CD4-positive, alpha-beta T cell treated with Interleukin-21 for 1 hour (primary cell): Measurements from ENCODE around the gene TK1.
"Not testable (repeated sequence)": the region's sequence is repeated elsewhere in the genome, so short reads cannot be mapped to it uniquely, and the experiment has no call there.

Source experiments
- DNase-seq: peaks from one replicate; pipeline ENCODE4 v3.0.0-alpha.2; 2020

TK1 gene, protein sequence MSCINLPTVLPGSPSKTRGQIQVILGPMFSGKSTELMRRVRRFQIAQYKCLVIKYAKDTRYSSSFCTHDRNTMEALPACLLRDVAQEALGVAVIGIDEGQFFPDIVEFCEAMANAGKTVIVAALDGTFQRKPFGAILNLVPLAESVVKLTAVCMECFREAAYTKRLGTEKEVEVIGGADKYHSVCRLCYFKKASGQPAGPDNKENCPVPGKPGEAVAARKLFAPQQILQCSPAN

DNA sequence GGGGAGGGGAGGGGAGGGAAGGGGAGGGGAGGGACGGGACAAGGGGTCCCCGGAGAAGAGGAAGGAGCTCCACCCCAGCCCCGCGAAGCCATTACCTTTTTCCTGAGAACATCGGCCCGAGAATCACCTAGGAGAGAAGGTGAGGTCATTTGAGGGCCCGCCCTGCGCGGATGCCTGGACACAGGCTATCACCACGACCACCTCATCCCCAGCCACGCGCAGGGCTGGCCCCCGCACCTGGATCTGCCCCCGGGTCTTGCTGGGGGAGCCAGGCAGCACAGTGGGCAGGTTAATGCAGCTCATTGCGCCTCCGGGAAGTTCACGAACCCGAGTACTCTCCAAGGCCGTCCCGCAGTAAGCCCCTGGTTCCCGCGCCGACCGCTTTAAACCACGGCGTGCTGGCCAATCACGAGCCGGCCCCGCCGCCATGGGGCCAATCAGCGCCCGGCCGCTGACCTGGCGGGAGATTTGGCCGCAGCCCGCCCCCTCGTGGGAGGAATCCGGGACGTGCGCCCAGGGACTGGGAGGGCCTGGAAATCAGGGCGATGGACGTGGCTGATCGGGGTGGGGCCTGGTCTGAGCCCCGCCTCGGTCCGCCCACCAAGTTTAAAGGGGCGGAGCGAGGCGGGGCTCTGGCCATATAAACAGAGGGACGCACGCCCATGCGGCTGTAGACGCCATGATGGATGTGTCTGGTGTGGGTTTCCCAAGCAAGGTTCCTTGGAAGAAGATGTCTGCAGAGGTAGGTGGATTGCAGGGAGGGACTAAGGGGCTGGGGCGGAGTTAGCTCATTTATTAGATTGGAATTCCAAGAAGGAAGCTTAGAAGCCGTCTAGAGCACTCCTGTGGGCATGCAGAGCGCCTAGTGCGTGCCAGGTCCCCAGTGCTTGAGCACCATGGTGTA lies at the start of gene TK1, which contains the start of gene AFMID:
TK1 (minus strand) TSS at position 361 of the 904 bp plus-strand sequence; CDS start at position 303, 58 bp downstream.
AFMID (plus strand) TSS at position 671 of the 904 bp plus-strand sequence; CDS start at position 680, 9 bp downstream.
- DNase-seq: peak; percentile 89

DNA sequence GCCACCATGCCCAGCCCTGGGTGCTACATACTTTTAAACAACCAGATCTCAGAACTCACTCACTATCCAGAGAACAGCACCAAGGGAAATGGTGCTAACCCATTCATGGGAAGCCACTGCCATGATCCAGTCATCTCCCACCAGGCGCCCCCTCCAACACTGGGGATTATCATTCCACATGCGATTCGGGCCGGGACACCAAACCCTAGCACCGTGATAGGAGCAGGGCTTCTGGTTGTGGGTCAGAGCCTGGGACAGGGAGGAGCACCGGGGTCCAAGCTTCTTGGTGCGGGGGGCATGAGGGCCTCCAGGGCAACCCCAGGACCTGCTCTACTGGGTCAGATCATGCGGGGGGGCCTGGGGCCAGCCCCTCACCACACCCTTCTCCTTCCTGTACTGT lies 49.0 kb upstream of the TK1 start:
- DNase-seq: no peak

DNA sequence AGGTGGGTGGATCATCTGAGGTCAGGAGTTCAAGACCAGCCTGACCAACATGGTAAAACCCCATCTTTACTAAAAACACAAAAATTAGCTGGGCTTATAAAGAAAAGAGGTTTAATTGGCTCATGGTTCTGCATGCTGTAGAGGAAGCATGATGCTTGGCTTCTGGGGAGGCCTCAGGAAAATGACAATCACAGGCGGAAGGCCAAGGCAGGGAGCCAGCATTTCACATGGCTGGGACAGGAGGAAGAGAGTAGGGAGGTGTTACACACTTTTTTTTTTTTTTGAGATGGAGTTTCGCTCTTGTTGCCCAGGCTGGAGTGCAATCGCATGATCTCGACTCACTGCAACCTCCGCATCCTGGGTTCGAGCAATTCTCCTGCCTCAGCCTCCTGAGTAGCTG lies 48.2 kb upstream of the TK1 start:
- DNase-seq: not testable (repeated sequence)

DNA sequence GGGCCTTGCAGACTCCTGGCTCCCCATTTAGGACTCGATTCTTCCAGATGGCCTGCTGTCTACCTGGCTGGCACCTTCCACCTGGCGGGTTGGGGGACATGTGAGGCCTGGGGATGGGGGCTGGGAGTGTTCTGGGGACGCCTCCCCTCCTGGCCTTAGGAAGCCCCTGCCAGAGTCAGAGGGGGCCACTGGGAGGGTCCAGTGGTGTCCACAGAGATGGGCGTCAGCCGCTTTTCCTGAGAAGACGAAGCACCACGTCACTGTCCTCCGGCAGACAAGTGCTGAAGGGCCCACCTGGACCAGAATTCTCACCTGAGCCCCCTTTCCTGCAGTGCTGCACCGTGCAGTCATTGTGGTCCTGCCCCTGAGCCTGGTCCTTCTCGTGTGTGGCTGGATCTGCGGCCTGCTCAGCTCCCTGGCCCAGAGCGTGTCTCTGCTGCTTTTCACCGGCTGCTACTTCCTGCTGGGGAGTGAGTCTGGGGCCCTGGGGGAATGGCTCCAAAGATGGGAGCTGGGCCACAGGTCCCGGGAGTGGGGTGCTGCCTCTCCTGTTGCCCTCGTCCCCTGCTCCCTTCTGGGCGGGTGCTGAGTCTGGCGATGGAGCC lies 47.5 kb upstream of the TK1 start:
- no peak for DNase-seq

DNA sequence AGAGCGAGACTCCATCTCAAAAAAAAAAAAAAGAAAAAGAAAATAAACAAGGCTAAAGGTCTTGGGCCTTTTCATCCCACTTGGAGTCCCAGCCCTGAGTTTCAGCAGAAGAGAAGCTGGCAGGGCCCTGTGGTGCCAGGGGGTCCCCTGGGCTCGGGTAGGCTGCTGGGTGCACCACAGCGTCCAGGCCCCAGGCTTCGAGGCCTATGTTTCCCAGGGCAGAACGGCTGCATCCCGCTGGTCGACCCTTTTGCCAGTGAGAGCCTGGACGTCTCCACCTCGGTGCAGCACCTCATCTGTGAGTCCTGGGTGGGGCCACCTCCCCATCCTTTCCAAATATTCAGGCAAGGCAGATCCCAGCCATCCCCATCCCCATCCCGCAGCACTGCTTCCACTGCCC lies 46.8 kb upstream of the TK1 start:
- DNase-seq: no peak

DNA sequence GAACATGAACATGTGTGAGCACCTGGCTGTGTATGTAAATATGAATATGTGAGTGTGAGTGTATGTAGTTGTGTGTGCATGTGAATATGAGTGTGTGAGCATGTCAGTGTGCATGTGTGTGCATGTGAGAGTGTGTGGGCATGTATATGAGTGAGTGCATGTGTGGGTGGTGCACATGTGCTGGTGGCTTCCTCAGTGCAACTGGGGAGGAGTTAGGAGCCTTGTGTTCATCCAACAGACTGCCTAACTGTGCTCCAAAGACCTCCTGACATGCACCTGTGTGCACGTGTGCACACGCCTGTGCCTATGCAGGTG lies 46.0 kb upstream of the TK1 start:
- DNase-seq: no peak

DNA sequence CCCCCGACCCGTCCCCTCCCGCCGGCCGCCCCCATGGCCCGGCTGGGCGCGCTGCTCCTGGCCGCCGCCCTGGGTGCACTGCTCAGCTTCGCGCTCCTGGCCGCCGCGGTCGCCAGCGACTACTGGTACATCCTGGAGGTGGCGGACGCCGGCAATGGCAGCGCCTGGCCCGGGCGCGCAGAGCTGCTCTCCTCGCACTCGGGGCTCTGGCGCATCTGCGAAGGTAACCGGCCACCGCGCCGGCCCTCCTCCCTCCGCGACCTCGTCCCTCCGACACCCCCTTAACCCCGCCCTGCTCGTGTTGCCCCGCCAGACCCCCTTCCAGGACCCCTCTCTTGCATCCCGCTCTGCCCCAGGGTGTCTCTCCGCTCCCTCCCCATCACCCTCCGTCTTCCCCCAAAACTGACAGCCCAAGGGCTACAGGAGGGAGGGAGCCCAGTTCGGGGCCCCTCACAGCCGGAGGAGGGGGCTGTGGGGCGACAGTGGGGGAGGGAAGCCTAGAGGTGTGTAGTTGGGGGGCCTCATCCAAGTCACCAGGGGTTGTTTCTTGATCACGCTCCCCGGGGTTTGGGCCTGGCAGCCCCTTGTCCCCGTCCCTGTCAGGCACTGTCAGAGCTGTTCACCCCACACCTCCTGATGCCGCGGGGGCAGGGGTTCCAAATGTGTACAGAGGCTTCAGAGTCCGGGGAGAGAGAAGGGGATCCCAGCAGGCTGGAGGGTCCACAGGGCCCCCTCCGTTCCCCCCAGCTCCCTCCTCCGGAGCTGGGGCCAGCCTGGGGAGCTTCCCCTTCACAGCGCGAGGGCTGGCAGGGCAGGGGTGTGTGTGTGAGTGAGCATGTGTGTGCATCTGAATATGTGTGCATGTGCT lies 45.4 kb upstream of the TK1 start:
- no peak for DNase-seq

DNA sequence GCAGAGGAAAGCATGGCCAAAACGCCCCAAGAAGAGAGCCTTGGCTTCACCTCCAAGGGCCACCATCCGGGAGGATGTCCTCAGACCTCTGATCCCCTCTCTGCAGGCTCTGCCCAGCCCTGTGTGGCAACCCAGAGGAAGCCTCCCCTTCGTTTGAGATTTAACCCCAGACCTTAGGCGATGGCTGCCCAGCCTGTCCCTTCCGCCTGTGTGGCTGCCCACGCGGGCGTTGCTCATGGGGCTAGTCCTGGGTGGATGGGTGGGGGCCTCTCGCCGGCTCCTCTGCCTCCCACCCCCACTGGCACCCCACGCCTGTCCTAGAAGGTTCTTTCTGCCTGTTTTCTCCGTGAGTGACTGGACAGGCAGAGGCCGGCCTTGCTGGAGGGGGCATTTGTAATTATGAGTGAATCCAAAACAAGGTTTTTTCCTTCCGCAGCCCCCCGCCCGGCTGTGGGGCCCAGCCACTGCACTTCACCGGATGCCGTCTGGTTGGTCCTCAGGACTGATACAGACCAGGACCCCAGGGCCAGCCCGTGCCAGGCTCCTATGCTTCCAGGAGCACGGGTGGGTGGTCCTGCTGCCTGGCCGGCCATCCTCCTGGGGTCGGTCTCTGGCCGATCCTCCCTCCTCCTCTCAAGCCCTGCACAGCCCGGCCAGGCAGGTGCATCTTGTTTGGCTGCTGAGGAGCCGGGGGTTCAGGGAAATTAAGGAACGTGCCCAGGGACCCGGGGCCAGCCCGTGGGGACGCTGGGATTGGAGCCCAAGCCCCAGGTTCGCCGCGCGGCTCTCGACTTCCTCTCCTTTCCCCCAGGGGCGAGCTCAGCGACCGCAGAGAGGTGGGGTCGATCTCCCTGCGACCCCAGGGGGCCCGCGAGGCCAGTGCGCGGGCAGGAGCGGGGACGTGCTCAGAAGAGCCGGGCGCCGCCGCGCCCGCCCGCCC lies 44.4 kb upstream of the TK1 start, which contains the start of gene TMEM235:
TMEM235 (plus strand) TSS at position 636 of the 940 bp plus-strand sequence. CDS start 393 bp downstream, outside the sequence.
- no peak for DNase-seq

DNA sequence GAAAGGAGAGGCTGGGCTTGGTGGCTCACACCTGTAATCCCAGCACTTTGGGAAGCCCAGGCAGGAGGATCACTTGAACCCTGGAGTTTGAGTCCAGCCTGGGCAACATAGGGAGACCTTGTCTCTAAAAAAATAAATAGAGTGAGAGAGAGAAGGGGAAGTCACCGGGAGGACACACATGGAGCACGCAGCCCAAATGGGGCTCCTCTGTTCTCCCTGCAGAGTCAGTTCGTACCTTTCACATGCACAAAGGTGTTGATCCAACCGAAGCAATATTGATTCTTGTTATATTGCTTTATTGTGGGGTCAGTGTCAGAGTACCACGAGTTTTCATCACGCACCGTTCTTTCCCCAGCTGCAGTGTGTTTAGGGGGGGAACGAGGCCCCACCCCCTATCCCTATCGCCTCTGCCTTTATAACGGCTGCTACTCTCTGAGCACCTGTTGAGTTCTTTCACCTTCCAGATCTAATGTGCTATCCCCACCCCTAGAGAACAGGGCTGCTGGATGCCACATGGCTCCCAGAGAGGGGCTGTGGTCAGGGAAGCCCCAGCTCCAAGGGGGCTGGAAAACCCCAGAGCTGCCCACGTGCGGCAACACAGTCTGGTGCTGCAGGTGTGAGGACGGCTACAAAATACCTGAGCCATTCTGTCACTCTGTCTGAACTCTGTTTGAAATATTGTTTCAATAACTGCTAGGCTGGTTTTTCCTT lies 43.6 kb upstream of the TK1 start:
- no peak for DNase-seq

DNA sequence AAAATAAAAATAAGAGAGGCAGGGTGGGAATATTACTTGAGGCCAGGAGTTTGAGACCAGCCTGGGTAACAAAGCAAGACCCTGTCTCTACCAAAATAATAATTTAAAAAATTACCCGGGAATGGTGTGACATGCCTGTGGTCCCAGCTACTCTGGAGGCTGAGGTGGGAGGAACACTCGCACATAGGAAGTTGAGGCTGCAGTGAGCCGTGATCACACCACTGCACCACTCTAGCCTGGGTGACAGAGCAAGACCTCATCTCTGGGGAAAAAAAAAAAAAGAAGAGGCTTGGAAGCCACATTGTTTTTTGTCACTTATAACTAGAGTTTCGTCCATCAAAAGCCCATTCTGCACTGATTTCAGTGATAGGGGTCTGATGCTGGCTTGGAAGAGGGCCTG lies 41.3 kb upstream of the TK1 start:
- DNase-seq: no peak

DNA sequence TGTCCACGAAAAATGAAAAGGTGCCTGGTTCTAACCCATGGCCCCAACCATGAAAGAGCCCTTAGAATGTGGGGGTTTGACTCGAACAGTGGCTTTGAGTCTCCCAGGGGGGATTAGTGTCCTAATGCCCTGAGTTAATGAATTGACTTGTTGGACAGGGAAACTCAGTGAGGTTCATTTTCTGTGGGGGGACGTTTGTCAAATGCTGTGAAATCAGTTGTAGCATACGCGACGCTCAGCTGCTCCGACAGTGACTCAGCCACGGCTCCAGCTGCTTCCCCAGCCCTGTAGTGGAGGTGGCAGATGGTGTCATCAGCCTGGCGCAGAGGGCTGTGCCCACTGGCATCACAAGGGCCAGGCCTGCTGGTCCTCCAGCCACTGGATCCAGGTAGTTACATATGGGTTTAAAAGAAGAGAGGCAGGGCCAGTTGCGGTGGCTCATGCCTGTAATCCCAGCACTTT lies 40.6 kb upstream of the TK1 start:
- DNase-seq: no peak

DNA sequence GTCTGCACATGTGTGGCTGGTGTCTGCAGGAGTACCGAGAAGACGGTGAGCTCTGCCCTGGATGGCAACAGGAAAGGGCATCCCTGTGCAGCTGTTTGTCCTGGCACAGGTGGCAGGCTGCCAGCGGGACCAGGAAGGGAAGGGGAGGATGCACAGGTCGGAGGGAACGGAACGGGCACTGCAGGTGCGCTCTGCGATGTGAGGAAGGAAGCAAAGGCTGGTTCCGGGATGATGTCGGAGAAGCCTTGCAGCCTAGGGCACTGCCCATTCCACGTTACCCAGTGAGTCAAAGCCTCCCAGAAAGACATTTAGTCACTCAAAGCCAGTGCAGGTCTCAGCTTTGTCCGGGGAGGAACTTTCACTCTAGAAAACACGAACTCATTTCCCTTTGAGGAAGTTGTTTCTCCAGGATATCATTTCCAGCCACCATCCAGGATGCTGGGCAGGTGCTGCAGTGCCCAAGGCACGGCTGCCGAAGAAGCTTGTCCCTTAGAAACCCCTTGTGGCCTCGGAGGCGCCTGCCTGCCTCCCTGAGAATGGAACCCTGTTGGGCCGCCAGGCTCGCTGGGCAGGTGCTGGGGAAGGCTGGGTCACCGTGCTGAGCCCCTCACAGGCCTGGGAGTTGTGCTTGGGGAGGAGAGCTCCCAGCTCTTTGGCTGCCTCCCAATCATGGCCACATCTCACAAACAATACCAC lies 40.1 kb upstream of the TK1 start:
- DNase-seq: no peak

DNA sequence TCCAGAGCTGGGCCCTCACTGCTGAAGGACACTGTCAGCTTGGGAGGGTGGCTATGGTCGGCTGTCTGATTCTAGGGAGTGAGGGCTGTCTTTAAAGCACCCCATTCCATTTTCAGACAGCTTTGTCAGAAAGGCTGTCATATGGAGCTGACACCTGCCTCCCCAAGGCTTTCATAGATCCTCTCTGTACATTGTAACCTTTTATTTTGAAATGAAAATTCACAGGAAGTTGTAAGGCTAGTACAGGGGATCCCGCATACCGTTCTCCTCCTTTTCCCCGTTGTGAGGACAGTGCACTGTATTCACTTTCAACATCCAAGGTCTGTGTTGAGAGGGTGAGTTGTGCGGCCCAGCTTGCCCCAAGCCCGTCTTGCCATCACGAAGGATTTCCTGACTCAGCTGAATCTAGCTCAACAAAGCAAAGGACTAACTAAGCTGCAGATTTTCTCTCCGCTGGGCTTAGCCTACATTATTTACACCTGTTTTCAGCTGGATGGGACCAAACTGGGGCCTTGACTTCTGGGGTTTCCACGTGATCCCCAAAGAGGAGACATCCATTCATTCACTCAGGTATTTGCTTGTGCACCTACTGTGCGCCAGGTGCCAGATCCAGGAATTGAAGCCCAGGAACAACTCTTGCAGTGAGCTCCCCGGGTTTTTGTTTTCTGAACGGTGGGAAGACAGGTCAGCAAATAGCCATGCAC lies 39.4 kb upstream of the TK1 start:
- no peak for DNase-seq

DNA sequence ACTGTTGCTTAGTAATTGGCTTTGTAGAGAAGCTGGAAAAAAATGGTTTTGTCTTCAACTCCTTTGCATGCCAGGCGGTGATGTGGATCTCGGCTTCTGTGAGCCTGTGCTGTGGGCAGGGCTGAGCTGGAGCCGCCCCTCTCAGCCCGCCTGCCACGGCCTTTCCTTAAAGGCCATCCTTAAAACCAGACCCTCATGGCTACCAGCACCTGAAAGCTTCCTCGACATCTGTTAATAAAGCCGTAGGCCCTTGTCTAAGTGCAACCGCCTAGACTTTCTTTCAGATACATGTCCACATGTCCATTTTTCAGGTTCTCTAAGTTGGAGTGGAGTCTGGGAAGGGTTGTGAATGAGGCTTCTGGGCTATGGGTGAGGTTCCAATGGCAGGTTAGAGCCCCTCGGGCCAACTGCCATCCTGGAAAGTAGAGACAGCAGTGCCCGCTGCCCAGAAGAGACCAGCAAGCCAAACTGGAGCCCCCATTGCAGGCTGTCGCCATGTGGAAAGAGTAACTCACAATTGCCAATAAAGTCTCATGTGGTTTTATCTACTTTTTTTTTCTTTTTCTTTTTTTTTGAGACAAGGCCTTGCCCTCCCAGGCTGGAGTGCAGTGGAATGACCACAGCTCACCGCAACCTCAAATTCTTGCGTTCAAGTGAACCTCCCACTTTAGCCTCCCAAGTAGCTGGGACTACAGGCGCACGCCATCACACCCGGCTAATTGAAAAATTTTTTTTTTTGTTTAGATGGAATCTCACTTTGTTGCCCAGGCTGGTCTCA lies 38.4 kb upstream of the TK1 start:
- no peak for DNase-seq

DNA sequence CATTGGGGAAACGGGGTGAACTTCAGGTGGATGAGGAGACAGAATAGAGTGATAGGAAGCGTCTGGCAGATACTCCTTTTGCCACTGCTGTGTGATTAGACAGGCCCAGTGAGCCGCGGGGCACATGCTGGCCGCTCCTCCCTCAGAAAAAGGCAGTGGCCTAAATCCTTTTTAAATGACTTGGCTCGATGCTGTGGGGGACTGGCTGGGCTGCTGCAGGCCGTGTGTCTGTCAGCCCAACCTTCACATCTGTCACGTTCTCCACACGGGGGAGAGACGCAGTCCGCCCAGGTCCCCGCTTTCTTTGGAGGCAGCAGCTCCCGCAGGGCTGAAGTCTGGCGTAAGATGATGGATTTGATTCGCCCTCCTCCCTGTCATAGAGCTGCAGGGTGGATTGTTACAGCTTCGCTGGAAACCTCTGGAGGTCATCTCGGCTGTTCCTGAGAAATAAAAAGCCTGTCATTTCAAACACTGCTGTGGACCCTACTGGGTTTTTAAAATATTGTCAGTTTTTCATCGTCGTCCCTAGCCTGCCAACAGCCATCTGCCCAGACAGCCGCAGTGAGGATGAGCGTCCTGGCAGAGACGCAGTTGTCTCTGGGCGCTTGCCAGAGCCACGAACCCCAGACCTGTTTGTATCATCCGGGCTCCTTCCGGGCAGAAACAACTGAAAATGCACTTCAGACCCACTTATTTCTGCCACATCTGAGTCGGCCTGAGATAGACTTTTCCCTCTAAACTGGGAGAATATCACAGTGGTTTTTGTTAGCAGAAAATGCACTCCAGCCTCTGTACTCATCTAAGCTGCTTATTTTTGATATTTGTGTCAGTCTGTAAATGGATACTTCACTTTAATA lies 37.6 kb upstream of the TK1 start:
- no peak for DNase-seq

DNA sequence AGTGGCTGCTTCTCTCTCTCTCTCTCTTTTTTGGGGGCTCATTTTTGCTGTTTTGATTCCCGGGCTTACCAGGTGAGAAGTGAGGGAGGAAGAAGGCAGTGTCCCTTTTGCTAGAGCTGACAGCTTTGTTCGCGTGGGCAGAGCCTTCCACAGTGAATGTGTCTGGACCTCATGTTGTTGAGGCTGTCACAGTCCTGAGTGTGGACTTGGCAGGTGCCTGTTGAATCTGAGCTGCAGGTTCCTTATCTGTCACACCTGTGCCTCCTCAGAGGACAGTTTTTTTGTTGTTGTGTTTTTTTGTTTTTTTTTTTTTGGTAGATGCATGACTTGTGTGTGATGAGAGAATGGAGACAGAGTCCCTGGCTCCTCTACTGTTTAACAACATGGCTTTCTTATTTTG lies 36.9 kb upstream of the TK1 start:
- no peak for DNase-seq

DNA sequence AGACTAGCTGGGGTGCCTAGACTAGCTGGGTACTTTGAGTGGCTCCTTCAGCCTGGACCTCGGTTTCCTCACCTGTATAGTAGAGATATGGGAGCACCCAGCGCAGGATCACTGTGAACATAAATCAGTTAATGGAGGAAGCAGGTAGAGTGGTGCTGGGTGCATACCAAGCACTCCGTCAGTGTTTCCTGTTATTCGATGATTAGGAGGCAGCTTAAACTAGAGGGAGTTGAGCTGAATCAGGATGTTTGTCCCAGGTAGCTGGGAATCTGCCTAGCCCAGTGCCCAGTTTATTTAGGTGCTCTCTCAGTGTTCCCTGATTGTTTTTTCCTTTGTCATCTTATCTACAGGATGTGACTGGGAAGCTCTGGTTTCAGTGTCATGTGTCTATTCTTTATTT lies 36.2 kb upstream of the TK1 start:
- no peak for DNase-seq
